ENCODE measurements around the gene CRYZL1. TPM values are rescaled to one million over a fixed set of nuclear protein-coding genes. Genes with fewer than 3 reads are reported as not detected.

CRYZL1 gene
- total and polyA plus RNA-seq, 12 donors, result 14.0 to 69.5 (median 33.4) TPM

- WGBS, 4 donors, result 0 to 1% (median 0%) methylated on average over 12 to 77 of the region's 78 CpGs
- Histone ChIP-seq H3K36me3 (replicated peaks in 1 of 2) (no peaks in the 10 kb centered on the region), H3K4me1 (replicated peaks in 1 of 2) (peaks cover 12 to 35% of the 10 kb centered on the region in 2 donors), H3K4me3 (peak overlapping the region; percentile 59 to 96 (median 80)), H3K27ac (peak overlapping the region; percentile 49 to 86 (median 84)), H3K9me3 (replicated peaks in 1 of 3) (no peaks in the 10 kb centered on the region), H3K27me3 (no peaks in the 10 kb centered on the region)
- intact Hi-C loops (cut with DNase I), result loop anchor here (5.0 to 10.0 kb wide), 3 partner anchors 172 to 259 kb away; no protein-coding TSS in a partner anchor
- TF ChIP-seq CTCF (IDR thresholded peaks at IDR 0.05), result no peak
- TF ChIP-seq POLR2A (IDR thresholded peaks at IDR 0.05), result peak in 1 of 2 donors; percentile 31
- peak; percentile 30 to 67 (median 46) for DNase-seq
Observed at GRCh38 chr21:33642896-33643657, 1.5 kb upstream of the CRYZL1 start.

GRCh38 chr21:33642027-33642895, 720 bp upstream of the CRYZL1 start, which contains the start of gene ITSN1:
ITSN1 (plus strand) TSS chr21:33642501; CDS start chr21:33718829, 76,328 bp downstream.
- intact Hi-C loops (cut with DNase I), result loop anchor here (5.0 to 10.0 kb wide), 3 partner anchors 173 to 260 kb away; no protein-coding TSS in a partner anchor
- WGBS, 4 donors, result 0 to 2% (median 0%) methylated on average over 27 to 70 of the region's 71 CpGs

GRCh38 chr21:33640697-33641351, 717 bp downstream of the CRYZL1 start:
- H3K4me3 ChIP-seq, result peak overlapping the region in 3 of 4 donors; percentile 29 to 96 (median 67)
- H3K9me3 ChIP-seq (replicated peaks in 1 of 3), result no peaks in the 10 kb centered on the region
- H3K4me1 ChIP-seq (replicated peaks in 1 of 2), result peaks cover 12 to 26% of the 10 kb centered on the region in 2 donors
- no peak for TF ChIP-seq POLR2A (IDR thresholded peaks at IDR 0.05)
- TF ChIP-seq CTCF (IDR thresholded peaks at IDR 0.05), result no peak
- 23 to 28% (median 24%) methylated on average over 18 of the region's 18 CpGs for WGBS, 4 donors
- H3K36me3 ChIP-seq (replicated peaks in 1 of 2), result no peaks in the 10 kb centered on the region
- no peaks in the 10 kb centered on the region for H3K27me3 ChIP-seq
- intact Hi-C loops (cut with DNase I), result loop anchor here (5.0 to 10.0 kb wide), 3 partner anchors 174 to 261 kb away; no protein-coding TSS in a partner anchor
- peak overlapping the region; percentile 44 to 86 (median 84) for H3K27ac ChIP-seq
- DNase-seq, result peak in 3 of 7 donors; percentile 31 to 68 (median 35)

More at GRCh38 chr21:33642027-33642895, 720 bp upstream of the CRYZL1 start, which contains the start of gene ITSN1:
- Histone ChIP-seq H3K27me3 (no peaks in the 10 kb centered on the region), H3K4me1 (replicated peaks in 1 of 2) (peaks cover 12 to 33% of the 10 kb centered on the region in 2 donors), H3K4me3 (peak within 1 kb of the TSS; percentile 59 to 96 (median 80)), H3K36me3 (replicated peaks in 1 of 2) (no peaks in the 10 kb centered on the region), H3K27ac (peak within 1 kb of the TSS; percentile 64 to 86 (median 84)), H3K9me3 (replicated peaks in 1 of 3) (no peaks in the 10 kb centered on the region)
- TF ChIP-seq POLR2A (IDR thresholded peaks at IDR 0.05), result peak; percentile 88 to 98
- TF ChIP-seq CTCF (IDR thresholded peaks at IDR 0.05), result peak in 1 of 6 experiments; percentile 7
- DNase-seq, result peak; percentile 100
